Ovary (tissue), 3 donors: ENCODE measurements around the gene SH2D6.

Source experiments
- CTCF ChIP-seq, 3 donors: fragments of 450-650 bp in 2 of 3; fragments of 200-600 bp in 1 of 3; IDR thresholded peaks; one replicate each; pipeline versions ENCODE4 v1.5.1 to v1.8.0; 2016 to 2022; ENCODE audit warnings: antibody characterized with exemption in 3 of 3, mild to moderate bottlenecking in 1 of 3
- EP300 ChIP-seq: sonication (generic); formaldehyde crosslinking; IDR thresholded peaks from one replicate; pipeline ENCODE4 v1.6.1; 2017; ENCODE audit warnings: antibody characterized with exemption
- POLR2A ChIP-seq: fragments of 450-650 bp; IDR thresholded peaks from one replicate; pipeline ENCODE4 v1.6.1; 2017; ENCODE audit warnings: antibody characterized with exemption, mild to moderate bottlenecking, moderate library complexity
- donor health status: DM: no; HTN: no; CAD: no.

GRCh38 chr2:85438201-85439024, 19.9 kb downstream of the SH2D6 start:
- TF ChIP-seq CTCF (IDR thresholded peaks at IDR 0.05) (no peak), EP300 (no peak), POLR2A (no peak)
